Stimulated activated CD4-positive, alpha-beta T cell treated with anti-CD3 and anti-CD28 coated beads, Interleukin-4, amount 100 ng/mL, for 4 hours (primary cell): Measurements from ENCODE around the gene IQCF2.
"Not testable (repeated sequence)": the region's sequence is repeated elsewhere in the genome, so short reads cannot be mapped to it uniquely, and the experiment has no call there.

Experiments
- DNase-seq, 2 experiments: peaks; one replicate each; pipeline ENCODE4 v3.0.0-alpha.2; 2020

IQCF2 gene

GRCh38 chr3:51886447-51886846 is 25.0 kb downstream of the IQCF2 start:
- no peak for DNase-seq

- DNase-seq, result no peak
Observed at GRCh38 chr3:51887620-51888019, 26.2 kb downstream of the IQCF2 start.

- DNase-seq, result no peak
Observed at GRCh38 chr3:51888463-51889105, 27.2 kb downstream of the IQCF2 start.

- DNase-seq, result no peak
Observed at GRCh38 chr3:51891242-51892039, 30.0 kb downstream of the IQCF2 start.

GRCh38 chr3:51894391-51894790 is 33.0 kb downstream of the IQCF2 start:
- DNase-seq, result no peak

- no peak for DNase-seq
Observed at GRCh38 chr3:51894939-51895338, 33.5 kb downstream of the IQCF2 start.

GRCh38 chr3:51896607-51897305 is 35.3 kb downstream of the IQCF2 start:
- no peak for DNase-seq

- no peak for DNase-seq
Observed at GRCh38 chr3:51897391-51897790, 36.0 kb downstream of the IQCF2 start.

GRCh38 chr3:51900043-51900442 is 38.6 kb downstream of the IQCF2 start:
- not testable (repeated sequence) for DNase-seq

GRCh38 chr3:51902361-51902760 is 40.9 kb downstream of the IQCF2 start:
- not testable (repeated sequence) for DNase-seq

- DNase-seq, result no peak
Observed at GRCh38 chr3:51904034-51904823, 42.8 kb downstream of the IQCF2 start.

GRCh38 chr3:51908026-51908425 is 46.6 kb downstream of the IQCF2 start:
- no peak for DNase-seq
